ENCODE data around the gene OXSM.

DNA sequence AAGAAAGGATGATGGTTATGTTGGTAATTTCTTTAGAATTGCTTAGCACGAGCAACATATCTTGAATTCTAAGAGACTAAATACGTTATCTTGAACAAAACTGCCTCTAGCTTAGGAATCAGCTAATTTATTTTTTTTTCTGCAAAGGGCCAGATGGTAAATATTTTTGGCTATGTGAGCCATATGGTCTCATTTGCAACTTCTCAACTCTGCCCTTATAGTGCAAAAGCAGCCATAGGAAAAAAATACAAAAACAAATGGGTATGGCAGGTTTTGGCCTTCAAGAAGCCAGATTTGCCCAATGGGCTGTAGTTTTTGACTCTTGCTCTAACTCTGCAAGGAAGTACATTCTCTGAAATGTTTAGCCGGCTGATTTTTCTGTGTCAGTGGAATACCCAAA, 11.9 kb downstream of the OXSM start:
- TF ChIP-seq POLR2A (IDR thresholded peaks at IDR 0.05; ENCODE audit: low read depth, low read length) (no peak), FOS (IDR thresholded peaks at IDR 0.05; ENCODE audit: borderline replicate concordance, insufficient read depth, low read length) (no peak), CTCF (IDR thresholded peaks at IDR 0.05; ENCODE audit: extremely low read depth in 1 of 2, insufficient read depth in 1 of 2, low read depth in 1 of 2, low read length in 2 of 2) (no peak)

Data from endothelial cell of umbilical vein (primary cell).